GM19468 (cell line): Measurements from ENCODE around the gene POU2F1.

Experiments
- ATAC-seq: cut with Tn5 transposase; IDR thresholded peaks from one replicate; pipeline ENCODE4 v1.9.1; 2021; ENCODE audit warnings: mild to moderate bottlenecking, moderate library complexity, moderate number of reproducible peaks; ENCODE audit not compliant: unreplicated experiment; ENCODE audit errors: extremely low read depth

POU2F1 gene

DNA sequence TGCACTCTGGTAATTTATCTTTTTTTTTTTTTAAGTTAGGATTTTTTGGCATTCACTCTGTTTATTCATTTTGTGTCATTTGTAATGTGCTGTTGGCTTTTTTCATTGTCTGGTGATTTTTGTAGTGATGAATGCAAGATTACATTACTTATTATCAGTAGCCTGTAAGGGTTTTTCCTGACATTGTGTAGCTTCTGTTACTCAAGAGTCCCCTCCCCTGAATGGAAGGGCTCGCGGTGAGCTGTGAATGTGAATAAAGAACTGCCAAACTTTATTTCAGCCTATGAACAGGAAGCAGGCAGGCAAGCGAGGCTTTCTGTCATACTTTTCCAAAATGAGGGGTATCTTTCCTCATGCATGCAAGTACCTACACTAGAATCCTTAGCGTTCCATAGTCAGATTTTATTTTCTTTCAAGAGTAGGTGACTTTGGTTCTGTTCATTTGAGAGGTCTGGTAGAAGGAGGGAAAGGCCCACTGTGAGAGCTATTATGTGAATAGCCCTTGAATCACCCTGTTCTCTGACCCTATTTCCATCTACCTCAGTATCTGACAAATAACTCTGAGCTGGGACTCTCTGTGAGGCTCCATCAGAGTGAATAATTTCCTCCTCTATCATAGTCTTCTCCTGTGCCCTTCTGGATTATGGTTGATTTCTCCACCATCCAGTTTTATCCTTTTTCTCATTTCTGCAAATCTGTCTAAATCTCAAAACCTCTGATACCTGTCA lies 183.6 kb downstream of the POU2F1 start:
- ATAC-seq = no peak

DNA sequence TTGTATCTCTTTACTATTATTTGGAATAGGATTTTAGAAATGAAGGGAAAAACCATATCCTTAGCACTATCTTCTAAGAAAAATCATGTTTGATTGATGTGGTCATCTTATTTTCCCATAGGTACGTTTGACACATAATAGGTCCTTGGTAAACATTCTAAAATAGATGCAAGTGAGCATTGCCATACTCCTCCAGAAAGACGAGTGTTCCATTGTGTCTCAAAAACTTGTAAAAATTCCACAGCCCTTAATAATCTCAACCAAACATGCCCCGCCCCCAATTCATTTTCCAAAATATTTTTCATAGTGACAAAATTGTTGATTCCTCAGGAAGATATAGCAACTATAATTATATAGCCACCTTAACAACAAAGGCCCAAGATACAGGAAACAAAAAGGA lies 184.2 kb downstream of the POU2F1 start:
- no peak for ATAC-seq

DNA sequence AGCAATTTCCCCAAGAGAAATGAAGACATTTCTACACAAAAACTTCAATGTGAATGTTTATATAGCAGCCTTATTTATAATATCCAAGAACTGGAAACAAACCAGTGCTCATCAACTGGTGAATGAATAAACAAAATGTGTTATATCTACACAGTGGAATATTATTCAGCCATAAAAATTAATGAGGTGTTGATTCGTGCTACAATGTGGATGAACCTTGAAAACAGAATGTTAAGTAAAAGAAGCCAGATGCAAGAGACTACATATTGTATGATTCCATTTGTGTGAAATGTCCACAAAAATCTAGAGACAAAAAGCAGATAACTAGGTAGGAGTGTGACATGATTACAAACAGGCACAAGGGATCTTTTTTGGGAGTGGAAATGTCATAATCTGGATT lies 187.7 kb downstream of the POU2F1 start:
- ATAC-seq = no peak

DNA sequence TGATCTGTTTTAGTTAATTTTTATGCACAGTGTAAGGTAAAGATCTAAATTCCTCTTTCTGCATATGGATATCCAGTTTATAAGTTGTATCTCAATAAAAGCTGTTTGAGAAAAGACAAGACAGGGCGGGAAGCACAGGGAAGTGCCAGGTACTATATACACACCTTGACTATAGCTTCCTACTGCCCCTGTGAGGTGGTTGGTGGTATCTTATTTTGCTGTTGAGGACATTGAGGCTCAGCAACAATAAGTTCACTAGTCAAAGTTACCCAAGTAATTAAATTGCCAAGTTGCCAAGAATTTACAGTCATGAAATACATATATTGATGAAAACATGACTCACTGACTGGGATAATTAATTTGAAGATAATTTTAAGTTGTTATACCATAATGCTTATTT lies 188.5 kb downstream of the POU2F1 start:
- no peak for ATAC-seq

DNA sequence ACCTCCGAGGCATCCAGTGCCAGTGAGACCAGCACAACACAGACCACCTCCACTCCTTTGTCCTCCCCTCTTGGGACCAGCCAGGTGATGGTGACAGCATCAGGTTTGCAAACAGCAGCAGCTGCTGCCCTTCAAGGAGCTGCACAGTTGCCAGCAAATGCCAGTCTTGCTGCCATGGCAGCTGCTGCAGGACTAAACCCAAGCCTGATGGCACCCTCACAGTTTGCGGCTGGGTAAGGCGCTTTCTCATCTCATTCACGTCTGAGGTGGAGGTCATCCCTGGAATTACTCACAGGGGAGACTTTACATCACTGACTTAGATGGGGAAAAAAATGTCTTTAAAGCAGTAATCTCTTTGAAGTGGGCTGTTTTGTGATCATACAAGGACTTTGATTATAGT lies 191.4 kb downstream of the POU2F1 start:
- no peak for ATAC-seq

DNA sequence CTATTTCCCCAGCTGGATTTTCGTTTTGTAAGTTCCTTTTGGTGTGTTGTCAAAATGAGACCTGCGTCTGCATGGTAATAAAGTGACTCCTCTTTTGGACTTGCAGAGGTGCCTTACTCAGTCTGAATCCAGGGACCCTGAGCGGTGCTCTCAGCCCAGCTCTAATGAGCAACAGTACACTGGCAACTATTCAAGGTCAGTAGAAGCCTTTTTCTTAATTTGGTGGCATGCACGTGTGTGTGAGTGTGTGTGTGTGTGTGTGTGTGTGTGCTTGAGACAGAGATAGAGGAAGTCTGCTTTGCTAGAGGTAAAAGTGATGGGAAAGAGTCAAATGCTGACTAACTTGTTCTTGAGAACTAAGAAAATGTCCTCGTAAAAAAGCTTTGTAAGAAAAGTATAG lies 192.2 kb downstream of the POU2F1 start:
- ATAC-seq = no peak

DNA sequence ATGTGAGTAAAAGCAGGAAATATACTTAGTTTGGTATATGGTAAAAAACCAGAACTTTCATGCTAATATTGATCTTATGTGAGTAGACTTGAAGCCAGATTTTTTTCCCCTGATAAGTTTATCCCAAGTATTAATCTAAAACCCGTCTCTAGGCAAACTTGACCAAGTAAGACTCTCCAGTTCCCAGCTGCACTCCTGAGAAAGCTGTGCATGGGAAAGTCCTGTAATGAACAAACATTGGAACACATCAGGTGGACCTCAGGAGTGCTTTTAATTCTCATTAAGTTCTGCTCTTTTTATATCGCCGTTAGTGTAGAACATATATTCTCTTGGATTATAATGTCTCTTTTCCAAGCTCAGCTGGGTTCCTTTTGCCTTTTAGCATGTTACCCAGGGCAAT lies 192.6 kb downstream of the POU2F1 start:
- no peak for ATAC-seq

DNA sequence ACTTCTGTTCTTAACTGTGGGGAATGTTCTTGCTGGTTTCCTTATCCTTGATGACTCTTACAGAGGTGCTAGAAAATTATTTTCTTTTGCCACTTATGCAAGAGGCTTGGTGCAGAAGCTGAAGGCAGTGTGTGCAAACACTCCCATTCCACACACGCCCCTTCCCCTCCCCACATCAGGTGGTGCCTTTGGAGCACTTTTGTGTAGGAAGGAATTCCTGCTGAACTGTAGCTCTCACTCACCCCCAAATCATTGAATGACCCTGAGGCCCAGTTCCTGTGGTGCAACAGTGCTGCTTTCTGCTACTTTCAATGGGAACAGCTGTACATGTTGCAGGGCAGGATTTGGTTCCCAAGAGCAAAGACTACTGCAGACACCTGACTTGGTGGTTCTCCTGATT lies 195.8 kb downstream of the POU2F1 start:
- ATAC-seq = no peak

DNA sequence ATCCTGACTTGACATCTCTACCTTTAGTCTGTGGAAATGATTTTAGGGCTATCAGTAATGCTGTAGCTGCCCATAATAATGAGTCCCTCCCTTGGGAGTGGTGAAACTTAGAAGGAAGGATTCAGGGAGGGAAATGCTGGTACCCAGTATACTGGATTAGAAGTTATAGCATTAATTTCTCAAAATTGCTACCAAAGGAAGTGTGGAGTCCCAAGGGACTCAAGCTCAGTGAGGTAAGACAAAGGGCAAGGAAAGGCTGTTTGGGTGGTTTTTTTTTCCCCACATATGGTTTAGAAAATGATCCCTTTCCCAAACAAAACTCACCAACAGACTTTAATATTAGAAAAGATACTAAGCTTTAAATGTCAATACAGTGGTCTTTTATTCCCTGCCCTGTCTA lies 197.7 kb downstream of the POU2F1 start:
- no peak for ATAC-seq

DNA sequence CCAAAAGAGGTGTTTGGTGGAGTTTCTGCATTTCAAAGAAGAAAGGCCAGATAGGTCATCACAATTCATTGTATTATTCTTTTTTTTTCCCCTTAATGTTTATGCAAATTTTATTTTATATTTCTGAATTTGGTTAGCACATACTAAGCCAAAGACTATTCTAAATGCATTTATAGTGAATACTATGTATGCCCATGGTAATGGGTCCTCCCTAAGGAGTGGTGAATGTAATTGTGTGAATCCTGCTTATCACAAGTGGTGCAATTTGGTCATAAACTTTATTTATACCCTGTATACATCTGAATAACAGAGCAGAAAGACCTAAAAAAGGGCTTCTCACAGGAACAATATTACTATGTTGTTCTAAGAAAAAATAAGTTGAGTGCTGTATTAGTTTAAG lies 198.6 kb downstream of the POU2F1 start:
- no peak for ATAC-seq

DNA sequence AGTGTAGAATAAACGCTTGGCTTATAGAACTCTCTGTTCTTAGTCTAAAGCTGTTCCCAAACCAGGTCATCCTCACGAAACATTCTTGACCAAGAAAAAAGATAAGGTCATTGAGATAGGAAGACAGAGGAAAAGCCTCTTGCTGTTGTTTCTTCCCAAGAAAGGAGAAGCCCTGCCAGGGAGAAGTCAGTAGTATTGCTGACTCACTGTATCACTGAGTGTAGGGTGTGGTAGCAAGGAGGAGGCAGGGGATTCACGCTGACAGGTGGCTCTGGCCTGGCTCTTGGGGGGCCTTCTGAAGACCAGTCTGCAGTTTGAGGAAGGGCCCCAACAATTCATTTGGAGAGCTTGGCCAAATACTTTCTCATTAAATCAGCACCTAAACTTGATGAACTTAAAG lies 199.8 kb downstream of the POU2F1 start:
- no peak for ATAC-seq

DNA sequence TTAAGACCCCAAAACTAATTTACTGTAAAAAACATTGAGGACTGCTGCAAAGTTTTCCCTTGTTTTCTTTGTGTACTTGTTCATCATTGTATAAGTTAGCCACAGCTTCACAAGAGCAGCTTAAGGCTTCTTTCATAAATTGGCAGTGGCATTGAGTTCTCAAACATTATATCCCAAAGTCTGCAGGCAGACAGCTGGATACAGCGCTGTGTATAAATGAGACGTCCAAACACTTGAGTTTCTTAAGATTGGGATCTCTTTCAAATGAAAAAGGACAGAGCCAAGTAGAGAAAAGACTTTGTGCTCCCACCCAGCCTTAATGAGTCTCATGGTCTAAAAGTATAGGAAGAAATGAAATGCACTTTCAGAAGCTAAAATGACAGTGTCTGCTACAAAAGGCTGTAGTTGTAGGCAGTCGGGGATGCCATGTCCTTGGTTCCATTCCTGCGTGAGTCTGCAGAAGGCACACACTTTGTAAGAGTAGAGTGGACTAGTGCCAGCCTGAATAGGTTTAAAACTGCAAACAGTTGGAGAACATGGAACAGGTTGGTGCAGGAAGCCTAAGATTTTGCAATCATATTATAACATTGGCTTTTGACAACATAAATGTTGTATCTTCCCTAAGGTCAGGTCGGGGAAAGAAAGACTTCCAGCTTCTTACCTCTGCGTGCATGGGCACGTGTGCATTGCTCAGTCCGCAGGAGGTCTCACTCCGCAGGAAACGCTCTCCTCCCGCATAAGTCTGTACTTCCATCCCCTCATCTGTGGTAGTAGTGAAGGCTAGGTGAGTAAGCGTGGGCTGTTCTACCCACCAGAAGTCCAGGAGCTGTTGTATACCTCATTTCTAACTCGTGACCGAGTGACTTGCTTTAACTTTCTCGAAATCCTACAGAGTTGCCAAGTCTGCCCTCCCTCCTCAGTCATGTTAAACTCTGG lies 203.3 kb downstream of the POU2F1 start:
- ATAC-seq = no peak

DNA sequence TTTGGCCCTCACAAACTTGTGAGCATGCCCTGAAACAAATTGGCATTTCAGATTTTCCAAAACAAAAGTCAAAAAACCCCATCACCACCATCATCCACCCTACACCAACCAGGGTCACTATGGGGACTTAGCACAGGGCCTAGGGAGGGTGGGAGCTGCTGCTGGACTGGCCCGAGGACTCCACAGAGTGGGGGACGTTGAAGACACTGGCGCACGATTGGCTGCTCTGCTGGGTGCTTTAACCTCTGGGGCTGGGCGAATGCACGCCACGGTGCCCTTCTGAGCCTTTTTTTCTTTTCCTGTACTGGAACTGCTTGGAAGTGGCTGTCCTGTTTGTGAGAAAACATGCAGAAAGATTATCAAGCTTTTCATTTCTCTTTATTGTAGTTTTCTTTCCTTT lies 204.8 kb downstream of the POU2F1 start:
- ATAC-seq = no peak

DNA sequence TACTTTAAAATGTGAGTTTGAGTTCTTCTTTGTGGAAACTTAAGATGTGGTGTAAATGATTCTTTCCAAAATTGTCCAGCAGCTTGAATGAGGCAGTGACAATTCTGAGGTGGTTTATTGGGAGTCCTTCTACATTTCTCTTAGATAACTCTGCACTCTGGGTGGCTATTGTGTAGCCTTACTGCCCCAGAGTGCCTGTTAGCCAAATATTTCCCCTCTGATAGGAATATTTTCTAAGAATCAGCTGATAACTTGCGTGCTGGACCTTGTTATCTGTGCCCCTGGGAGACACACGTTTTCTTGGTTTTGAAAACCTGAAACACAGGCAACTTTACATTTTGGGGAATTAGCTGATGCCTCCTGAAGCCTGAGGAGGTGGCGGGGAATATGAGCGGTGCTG lies 206.0 kb downstream of the POU2F1 start:
- ATAC-seq = no peak

DNA sequence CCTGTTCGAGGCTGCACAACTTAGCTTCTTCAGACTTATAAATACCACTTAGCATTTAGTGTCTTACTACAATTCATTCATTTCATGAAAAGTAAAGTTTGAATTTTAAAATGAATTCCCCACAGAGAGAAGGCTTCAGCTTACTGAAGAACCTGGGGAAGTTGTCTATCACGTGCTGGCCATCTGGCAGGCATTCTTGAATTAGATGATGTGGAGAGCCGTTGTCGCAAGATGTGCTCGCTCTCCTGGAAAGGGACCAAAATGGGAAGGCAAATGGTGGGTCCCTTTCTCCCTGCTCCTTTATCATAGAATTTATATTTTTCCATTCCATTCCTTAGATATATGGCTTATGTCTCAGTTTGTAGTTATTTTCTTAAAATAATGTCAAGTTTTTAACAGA lies 207.2 kb downstream of the POU2F1 start:
- no peak for ATAC-seq

DNA sequence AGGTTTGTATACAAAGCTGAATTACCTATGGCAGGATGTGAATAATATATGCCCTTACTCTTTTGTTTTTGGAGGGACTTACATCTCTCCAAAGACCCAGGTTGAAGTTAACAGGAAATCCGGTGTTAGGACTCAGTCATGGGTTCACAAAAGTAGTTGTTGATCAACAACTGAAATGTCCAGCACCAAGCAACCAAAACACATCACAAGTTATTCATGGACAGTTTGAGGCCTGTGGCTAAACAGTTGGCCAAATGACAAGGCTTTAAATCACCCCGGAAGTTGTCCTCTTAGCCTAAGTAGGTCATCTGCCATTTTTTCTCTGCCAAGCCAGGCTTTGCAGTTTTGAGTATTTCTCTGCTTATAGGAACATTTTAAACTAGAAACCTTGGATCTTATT lies 207.7 kb downstream of the POU2F1 start:
- ATAC-seq = no peak

DNA sequence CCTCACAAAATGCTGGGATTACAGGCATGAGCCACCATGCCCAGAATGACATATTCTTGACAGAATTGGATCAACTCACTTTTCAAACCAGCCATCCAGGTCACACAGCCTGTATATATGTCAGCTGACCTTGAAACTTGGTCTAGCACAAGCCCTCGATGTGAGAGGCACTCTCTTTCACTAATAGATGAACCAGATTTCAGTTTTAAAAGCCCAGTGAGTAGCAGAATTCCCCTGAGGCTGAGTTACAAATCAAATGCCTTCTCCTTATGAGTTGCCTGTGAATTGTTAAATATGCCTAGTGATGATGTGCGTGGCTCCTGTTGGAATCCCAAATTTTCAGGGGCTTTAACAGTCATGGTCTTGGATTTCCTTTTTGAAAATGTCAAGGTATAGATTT lies 208.9 kb downstream of the POU2F1 start:
- no peak for ATAC-seq

DNA sequence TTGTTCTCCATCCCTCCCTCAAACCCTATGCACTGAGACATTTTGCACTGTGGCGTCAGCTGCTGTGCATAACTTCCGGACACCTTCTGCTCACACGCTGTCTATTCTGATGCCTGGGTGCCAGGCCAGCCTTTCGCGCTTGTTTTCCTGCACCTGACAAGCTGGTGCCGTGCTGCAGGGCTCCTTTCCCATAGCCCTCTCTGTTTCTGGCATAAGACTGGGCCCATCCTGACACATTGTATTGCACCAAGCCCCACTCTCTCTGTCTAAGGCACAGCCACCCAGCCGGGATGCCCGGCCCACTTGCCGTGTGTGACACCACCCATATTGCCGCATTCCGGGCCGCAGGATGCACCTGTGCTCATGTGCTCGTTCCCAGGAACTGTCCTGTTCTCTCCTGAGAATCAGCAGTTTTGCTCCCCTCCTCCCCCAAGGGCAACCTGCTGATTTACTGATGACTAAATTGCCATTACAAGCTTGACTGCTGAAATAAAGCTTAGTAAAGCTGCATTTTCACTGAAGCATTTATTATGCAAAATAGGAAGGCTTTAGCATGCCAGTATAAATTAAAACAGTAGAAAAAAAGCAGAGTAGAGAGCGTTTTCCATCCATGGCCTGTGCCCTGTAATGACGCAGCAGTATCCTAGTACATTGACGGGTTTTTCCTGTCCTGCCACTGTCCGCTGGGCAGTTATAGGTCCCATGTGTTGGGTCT lies 209.6 kb downstream of the POU2F1 start:
- ATAC-seq = peak; percentile 22

DNA sequence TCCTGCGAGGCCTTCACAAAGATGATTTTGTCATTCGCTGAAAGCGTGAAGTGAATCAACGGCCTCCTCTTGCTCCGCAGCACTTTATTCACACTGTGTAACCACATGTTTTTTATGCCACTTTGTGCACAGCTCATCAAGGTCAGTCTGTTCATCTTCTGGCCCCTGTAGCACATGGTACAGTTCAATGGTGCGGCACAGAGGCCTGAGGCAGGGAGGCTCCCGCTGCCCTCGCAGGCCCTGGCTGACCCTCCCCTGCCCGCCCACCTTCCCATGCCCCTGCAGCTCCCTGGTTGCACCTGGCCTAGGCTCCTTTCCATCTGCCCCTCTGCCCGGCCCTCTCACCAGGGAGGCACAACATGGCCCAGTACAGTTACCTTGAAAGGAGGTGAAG lies 210.2 kb downstream of the POU2F1 start:
- no peak for ATAC-seq

DNA sequence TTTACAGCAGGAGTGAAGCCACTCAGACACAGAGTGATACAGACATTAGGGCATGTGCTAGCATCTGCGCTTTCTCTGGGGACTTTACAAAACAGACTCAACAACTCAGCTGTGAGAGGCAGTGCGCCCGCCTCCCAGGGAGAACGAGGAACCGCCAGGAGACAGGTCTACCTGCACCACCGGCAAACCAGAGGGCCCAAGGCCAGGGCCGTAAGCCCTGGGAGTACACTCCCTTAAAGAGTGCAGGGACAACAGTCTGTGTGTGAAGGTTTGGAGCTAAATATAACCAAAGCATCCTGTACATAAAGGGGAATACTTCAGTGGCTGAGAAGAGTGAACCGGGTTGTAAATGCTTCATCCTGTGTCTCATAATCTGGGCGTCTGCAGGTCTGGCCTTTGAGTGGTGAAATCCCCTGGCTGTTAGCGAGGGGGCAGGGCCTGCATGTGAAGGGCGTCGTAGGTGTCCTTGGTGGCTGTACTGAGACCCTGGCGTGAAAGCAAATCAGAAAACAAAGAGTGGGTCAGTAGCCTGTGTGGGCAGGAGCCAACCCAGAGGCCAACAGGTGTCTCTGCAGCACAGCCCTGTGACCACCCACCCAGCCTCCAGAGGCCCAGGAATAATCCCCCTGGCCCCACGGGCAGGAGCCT lies 210.7 kb downstream of the POU2F1 start:
- ATAC-seq = no peak
